ENCODE measurements around the gene CYP2A7. TPM values are rescaled to one million over a fixed set of nuclear protein-coding genes. Genes with fewer than 3 reads are reported as not detected.

CYP2A7 gene
- total and polyA plus RNA-seq, 9 of the 15 experiments (the other 6 are each of a cell fraction or from before 2014, with no cell fraction given) = 0.22 TPM; not detected in 8

GRCh38 chr19:40907968-40908735 lies 26.1 kb upstream of the CYP2A7 start (continued):
- peak; percentile 70 for TF ChIP-seq RBM25 (IDR thresholded peaks at IDR 0.05; ENCODE audit: low read depth, low read length, severe bottlenecking)
- no peak for TF ChIP-seq ILK (tag; IDR thresholded peaks at IDR 0.05; ENCODE audit: borderline replicate concordance, low read depth)
- no peak for TF ChIP-seq CC2D1A (IDR thresholded peaks at IDR 0.05)
- TF ChIP-seq SAP30 (IDR thresholded peaks at IDR 0.05; ENCODE audit: borderline replicate concordance, insufficient read depth, low read depth, low read length, poor library complexity, severe bottlenecking) = no peak
- peak; percentile 77 for TF ChIP-seq L3MBTL2 (IDR thresholded peaks at IDR 0.05)
- 0 out of 2 replicates have a peak, but pooled peaks have one; percentile 17 for TF ChIP-seq EP400 (IDR thresholded peaks at IDR 0.05)
- no peak for TF ChIP-seq ZNF764 (CRISPR knock-in tag; IDR thresholded peaks at IDR 0.05; ENCODE audit: low read depth)
- TF ChIP-seq KLF13 (tag; IDR thresholded peaks at IDR 0.05; ENCODE audit: borderline replicate concordance, low read depth) = no peak
- no peak for TF ChIP-seq KDM5B (IDR thresholded peaks at IDR 0.05; ENCODE audit: insufficient replicate concordance, low read depth, low read length)
- peak; percentile 35; the same call in 1 of the 2 replicates for TF ChIP-seq MYC (IDR thresholded peaks at IDR 0.05; ENCODE audit: low read depth, low read length)
- TF ChIP-seq MYC (CRISPR knock-in tag; IDR thresholded peaks at IDR 0.05; ENCODE audit: borderline replicate concordance, low read depth) = no peak
- TF ChIP-seq POLR2AphosphoS2 (IDR thresholded peaks at IDR 0.05; ENCODE audit: low read length) = no peak
- TF ChIP-seq VEZF1 (CRISPR knock-in tag; IDR thresholded peaks at IDR 0.05) = peak; percentile 26; the same call in 1 of the 2 replicates
- 0 out of 2 replicates have a peak, but pooled peaks have one; percentile 42 for TF ChIP-seq ZNF740 (CRISPR knock-in tag; IDR thresholded peaks at IDR 0.05)
- no peak for TF ChIP-seq ZNF740 (tag; IDR thresholded peaks at IDR 0.05)
- no peak for TF ChIP-seq FOXJ2 (tag; IDR thresholded peaks at IDR 0.05)
- no peak for TF ChIP-seq ATF4 (CRISPR knock-in tag; IDR thresholded peaks at IDR 0.05)
- no peak for TF ChIP-seq ZNF280B (CRISPR knock-in tag; IDR thresholded peaks at IDR 0.05)
- TF ChIP-seq ZHX1 (conservative IDR thresholded peaks at IDR 0.05; ENCODE audit: low read length) = no peak
